Muscle of back (tissue), 11 donors: Measurements from ENCODE around the gene FGF2. TPM values are rescaled to one million over a fixed set of nuclear protein-coding genes. Genes with fewer than 3 reads are reported as not detected.

Experiments
- DNase-seq, 3 donors: peaks; one replicate each; pipeline versions ENCODE4 v3.0.0 to v3.0.0-alpha.2; 2013
- polyA plus RNA-seq, 10 donors: library from polyadenylated mRNA; unstranded; fragments of 120-200 nt; gene quantifications; one replicate each; pipeline ENCODE4 v1.2.1, GENCODE V29; 2013; ENCODE audit not compliant: insufficient read length in 10 of 10

FGF2 gene
- polyA plus RNA-seq, 10 donors = 7.1 to 12.1 (median 9.2) TPM

DNA sequence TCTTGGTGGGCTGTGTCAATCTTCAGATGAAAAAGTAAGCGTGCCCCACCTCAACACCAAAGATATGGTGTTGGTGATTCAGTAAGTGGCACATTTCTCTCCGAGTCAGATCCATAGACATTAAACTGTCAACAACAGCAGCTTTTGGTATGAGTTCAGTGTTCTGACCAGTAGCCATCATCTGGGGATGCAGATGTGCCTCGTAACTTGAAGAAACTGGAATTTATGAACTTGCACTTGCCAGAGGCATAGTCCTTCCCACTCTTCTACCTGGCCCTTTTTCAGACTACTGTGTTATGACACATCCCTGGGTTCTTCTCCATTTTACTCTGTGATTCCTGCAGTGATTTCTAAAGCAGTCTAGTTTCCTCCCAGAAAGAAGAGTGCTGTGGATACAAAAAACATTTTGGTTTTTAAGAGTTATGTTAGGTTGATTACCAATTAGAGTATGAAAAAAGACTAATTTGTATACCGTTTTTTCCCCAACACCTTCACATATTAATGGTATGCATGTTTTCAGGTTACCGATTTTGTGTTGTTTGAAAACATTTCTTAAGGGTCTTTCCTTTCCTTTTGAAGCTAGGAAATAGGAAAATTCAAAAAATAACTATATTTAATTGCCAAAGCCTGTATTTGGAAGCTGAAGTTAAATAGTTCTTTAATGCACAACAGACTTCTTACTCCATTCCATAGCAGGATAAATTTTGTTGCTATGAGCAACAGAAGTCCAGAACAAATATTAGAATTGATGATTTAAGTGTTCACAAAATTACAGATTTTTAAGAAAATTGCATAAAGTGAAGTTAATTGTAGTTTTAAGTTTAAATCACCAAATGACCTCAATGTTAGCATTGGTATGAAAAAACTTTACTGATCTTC lies 56.5 kb downstream of the FGF2 start:
- peak; percentile 56 to 81 (median 63) for DNase-seq

DNA sequence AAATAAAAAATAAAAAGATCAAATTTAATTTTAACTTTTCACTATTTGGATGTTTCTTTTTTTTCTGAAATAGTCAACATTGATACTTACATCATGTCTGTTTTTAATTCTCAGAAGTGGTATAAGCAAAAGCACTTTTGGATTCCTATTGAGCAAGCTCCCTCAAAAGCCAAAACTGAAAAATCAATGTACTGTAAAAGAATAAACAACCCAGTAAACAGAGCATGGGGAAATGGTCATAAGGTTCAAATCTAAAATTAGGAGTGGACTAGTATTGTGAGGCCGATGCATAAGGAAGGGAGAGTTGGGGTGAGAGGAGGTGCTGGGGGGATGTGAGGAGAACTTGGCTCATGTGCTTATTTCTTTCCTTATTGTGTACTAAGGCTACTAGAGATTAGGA lies 57.9 kb downstream of the FGF2 start:
- peak; percentile 53 to 76 (median 54) for DNase-seq

DNA sequence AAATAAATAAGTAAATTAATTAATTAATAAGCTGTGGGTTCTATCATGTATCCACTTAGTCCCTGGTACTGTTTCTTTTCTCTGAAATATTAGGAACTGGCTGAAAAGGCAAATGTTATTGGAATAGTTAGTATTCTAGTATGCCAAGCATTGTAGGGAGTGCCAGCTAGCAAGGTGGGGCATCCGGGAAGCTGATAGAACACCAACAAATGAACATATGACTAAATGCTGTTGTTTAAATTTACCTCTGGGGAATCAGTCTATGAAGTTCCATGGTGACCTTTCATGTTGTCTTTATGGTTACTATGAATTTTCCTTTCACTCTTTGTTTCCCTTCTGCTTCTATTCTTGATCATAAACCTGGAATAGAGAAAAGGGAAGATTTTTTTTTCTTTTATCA lies 63.1 kb downstream of the FGF2 start:
- no peak for DNase-seq

DNA sequence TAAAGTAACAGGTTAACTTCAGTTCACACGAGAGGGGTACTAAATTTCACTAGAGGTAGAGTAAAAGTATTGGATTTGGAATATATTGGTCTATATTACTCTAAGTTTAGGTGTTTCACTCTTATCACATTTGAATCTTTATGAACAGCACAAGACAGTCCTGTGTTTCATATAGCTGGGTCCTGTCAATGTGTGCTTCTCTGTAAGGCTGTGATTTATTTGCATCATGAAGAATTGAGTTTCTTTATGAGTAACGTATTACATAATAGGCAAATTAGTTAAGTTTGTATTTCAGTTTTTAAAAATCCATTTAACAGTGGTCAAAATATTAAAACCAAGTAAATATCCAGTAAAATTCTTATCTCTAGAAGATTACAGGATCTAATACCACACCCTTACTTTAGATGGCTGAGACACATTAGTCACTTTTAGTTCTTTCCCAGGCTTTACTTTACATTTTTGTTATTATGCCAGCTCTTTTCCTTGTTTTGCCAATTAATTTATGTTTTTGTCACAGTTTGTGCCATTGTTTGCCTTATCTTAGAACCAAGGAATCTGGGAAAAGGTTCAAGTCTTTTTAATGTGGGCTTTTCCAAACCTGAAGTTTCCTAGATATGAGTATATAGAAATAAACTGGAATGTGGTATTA lies 63.6 kb downstream of the FGF2 start:
- DNase-seq = no peak

DNA sequence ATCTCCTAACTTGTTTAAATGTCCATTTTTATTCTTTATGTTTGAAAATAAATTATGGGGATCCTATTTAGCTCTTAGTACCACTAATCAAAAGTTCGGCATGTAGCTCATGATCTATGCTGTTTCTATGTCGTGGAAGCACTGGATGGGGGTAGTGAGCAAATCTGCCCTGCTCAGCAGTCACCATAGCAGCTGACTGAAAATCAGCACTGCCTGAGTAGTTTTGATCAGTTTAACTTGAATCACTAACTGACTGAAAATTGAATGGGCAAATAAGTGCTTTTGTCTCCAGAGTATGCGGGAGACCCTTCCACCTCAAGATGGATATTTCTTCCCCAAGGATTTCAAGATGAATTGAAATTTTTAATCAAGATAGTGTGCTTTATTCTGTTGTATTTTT lies 68.2 kb downstream of the FGF2 start:
- no peak for DNase-seq

DNA sequence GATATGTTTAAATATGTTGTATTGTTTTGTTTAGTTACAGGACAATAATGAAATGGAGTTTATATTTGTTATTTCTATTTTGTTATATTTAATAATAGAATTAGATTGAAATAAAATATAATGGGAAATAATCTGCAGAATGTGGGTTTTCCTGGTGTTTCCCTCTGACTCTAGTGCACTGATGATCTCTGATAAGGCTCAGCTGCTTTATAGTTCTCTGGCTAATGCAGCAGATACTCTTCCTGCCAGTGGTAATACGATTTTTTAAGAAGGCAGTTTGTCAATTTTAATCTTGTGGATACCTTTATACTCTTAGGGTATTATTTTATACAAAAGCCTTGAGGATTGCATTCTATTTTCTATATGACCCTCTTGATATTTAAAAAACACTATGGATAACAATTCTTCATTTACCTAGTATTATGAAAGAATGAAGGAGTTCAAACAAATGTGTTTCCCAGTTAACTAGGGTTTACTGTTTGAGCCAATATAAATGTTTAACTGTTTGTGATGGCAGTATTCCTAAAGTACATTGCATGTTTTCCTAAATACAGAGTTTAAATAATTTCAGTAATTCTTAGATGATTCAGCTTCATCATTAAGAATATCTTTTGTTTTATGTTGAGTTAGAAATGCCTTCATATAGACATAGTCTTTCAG lies 68.8 kb downstream of the FGF2 start:
- DNase-seq = no peak

DNA sequence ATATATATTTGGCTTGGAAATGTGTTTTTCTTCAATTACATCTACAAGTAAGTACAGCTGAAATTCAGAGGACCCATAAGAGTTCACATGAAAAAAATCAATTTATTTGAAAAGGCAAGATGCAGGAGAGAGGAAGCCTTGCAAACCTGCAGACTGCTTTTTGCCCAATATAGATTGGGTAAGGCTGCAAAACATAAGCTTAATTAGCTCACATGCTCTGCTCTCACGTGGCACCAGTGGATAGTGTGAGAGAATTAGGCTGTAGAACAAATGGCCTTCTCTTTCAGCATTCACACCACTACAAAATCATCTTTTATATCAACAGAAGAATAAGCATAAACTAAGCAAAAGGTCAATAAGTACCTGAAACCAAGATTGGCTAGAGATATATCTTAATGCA lies 69.6 kb downstream of the FGF2 start:
- DNase-seq = no peak

DNA sequence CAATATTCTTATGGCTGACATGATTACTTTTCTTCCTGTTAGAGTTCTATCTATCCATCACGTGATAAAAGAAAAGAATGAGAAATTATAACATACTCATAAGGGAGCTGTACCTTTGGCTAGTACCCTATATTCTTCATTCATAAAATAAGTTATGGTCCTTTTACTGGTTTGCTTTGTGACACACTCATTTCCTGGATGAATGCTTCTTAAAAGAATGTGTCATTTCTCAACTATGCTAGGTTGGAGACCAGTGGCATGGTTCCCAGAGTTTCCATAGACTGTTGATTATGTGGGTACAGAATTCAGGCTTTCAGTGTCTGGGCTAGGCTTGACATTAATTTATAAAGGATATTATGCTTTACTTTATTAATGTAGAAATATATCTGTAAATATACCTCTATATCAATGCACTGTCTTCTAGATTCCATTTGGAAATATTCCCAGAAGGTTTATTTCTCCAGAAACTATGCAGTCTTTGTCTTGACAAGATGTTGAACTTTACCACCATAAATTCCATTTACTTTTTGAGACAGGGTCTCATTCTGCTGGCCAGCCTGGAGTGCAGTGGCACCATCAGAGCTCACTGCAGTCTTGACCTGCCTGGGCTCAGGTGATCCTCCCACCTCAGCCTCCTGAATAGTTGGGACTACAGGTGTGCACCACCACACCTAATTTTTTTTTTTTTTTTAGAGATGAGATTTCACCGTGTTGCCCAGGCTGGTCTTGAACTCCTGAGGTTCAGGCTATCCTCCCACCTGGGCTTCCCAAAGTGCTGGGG lies 71.9 kb downstream of the FGF2 start:
- DNase-seq = peak; percentile 34 to 90 (median 52)

DNA sequence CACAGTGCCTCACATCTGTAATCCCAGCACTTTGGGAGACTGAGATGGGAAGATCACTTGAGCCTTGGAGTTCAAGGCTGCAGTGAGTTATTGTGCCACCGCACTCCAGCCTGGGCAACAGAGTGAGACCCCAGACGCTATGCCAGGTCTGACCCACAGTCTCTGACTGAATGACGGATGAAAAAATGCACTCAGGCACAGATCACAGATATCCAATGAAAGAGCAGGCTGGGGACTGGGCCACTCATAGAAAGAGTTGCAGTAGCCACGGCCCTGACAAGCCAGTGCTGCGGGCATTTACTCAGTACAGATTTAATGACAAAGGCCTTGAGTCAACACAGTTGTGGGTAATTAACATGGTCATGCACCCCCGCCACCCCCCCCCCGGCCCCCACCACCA lies 73.1 kb downstream of the FGF2 start:
- DNase-seq = no peak

DNA sequence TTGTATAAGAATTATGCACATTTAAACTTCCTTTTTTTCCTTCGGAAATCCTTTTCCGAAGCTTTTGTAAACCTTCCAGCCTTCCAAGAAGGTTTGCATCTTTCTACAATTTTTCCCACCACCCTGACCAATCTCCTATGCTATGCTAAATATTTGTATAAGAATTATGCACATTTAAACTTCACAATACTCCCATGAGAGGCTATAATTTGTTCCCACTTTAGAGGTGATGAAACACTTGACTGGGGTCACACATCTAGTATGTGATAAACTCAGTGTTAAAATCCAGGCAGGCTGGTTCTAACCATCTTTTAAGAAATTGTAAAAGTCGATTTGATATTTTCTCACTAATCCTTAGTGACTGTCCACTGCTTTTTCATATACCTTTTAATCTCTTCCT lies 73.7 kb downstream of the FGF2 start:
- DNase-seq = no peak

DNA sequence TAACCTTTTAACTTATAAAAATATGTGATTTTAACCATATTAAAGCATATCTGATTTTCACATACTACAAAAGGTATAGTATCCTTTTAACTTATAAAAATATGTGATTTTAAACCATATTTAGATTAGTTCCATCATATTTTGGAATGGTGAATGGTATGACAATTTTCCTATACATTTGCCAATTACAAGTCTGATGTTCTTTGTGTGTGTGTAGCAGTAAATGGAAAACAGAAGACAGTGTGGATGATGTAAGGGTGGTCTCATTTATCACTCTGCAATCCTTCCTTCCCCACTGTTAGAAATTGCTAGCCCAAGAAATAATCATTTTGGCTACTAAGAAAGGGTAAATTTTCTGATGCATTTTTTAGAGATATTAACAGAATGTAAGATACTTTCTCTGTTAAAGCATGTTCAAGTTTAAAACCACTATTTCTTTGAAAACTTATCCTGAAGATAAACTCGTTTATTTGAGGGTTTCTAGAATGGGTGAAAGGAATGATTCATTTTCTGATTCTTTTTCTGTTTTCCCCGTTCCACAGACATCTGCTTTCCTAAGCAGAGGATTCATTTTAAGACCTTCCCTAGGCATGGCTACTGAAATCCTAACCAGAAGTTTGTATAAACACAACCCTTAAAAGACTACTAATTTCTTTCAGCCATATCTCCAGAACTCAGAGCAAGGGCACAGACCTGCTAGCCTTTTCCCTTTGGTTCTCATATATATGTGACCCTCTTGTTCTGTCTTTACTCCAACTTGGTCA lies 74.8 kb downstream of the FGF2 start:
- DNase-seq = peak in 1 of 3 donors; percentile 45

DNA sequence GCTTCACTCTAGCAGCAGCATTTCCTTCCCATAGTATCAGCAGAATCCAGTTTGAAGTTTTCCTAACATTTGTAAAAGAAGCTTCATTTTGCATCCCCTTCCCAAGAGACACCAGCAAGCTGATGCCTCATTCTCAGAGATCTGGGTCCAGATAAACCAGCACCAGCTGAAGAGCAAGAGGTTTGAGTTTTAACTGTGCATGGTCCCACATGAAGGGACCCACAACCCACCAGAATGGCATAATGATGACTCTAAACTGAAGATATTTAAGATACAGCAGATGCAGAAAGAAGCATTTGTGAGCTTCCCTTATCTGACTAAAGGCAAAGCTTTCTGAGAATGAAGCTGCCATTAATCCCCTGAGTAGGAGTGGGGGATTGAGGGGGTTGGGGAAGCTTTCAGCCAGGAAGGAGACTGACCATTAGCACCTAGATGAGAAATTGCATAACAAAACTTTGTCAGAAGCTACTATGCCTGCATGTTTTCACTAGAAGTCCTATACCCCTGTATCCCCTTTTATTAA lies 77.2 kb downstream of the FGF2 start:
- no peak for DNase-seq

DNA sequence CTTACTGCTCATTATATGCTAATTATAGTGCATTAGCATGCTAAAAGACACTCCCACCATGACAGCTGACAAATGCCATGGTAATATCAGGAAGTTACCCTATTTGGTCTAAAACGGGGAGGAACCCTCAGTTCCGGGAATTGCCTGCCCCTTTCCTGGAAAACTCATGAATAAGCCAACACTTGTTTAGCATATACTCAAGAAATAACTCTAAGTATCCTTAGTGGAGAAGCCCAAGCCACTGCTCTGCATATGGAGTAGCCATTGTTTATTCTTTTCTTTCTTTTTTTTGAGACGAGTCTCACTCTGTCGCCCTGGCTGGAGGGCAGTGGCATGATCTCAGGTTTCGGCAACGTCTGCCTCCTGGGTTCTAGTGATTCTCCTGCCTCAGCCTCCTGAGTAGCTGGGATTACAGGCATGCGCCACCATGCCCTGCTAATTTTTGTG lies 80.3 kb downstream of the FGF2 start:
- no peak for DNase-seq

DNA sequence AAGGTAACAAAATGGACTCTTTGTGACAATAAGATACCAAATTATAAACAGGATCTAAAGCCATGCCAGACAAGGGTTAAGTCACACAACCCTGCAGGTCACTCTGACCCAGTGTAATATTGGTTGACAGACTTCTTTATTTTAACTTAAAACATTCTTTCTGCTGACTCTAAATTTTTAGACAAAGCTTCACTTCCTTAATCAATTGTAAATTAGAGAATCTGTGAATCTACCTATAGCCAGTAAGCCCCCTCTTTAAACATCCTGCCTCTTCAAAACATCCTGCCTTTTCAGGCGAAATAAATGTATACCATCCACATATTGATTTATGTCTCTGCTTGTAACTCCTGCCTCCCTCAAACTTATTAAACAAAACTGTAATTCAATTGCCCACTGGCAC lies 81.6 kb downstream of the FGF2 start:
- no peak for DNase-seq

DNA sequence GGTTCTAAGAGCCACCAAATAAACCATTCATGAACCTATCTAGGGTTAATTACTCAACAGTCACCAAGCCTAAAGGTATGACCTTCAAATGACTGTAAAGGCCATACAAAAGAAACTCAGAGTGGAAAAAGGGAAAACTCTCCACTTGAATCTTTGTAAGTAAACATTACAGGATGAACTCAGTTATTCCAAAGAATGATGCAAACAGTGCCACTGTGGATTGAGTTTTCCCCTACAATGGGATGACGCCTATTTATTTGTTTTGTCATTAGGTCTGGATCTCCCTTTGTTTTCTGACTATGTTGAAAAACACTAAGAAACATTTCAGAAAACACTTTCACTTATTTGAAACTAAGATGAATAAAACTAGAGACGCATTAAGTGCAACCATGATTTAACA lies 83.1 kb downstream of the FGF2 start:
- DNase-seq = no peak

DNA sequence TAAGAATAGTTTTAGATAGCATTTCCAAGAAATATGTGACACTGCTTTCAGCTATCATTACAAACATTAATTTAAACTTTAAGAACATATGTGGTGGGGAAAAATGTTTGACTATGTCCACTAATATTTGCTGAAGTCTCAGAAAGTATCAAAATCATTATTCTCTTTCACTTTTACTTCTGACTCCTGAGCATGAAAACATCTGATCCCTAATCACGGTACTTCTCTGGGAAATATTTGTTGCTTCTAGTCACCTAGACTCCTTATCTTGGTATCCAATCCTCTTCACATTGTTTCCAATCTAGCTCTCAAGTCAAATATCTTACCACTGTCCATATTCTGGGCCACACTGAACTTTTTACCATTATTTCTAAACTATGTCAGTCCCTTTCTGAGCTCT lies 85.0 kb downstream of the FGF2 start:
- no peak for DNase-seq

DNA sequence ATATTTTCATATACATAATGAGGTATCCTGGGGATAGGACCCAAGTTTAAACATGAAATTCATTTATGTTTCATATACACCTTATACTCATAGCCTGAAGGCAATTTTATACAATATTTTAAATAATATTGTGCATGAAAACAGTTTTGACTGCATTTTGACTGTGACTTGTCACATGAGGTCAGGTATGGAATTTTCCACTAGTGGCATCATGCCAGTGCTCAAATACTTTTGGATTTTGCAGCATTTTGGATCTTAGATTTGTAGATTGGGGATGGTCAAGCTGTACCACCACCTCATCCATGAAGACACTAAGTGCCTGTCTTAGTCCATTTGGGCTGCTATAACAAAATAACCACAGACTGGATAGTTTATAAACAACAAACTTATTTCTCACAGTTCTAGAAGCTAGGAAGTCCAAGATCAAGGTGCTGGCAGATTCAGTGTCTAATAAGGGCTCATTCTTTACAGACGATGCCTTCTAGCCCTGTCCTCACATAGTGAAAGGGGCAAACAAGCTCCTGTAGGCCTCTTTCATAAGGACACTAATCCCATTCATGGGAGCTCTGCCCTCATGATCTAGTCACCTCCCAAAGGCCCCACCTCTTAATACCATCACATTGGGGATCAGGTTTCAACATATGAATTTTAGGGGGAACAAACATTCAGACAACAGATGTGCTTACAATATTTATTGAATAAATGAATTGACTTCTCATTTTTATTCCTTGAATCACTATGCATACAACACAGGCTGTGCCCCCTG lies 86.4 kb downstream of the FGF2 start:
- DNase-seq = no peak

DNA sequence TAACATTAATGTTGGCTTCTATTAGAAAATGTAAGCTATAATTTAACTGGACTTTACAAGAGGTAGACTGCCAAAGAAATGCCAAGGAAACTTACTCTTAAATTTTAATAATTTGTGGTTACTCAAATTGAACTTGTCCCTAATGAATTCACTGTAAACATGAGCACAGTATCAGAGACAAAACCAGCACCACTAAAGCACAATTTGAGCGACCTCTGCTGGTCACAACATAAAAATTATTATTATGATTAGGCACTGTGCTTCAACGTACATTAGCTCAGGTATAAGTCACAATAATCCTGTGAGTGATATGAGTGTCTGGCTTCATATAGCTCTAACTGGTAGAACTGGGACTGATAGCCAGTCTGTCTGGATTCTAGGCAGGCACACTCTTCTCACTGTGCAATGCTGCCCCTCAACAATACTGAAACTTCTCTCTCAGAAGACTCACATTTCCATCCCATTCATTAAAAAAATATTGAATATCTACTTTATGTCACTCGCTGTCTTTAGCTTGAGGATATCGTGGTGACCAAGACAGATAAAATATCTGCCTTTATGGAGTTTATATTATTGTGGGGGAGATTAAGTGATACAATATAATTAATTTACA lies 87.8 kb downstream of the FGF2 start:
- peak in 2 of 3 donors; percentile 57 to 65 for DNase-seq

DNA sequence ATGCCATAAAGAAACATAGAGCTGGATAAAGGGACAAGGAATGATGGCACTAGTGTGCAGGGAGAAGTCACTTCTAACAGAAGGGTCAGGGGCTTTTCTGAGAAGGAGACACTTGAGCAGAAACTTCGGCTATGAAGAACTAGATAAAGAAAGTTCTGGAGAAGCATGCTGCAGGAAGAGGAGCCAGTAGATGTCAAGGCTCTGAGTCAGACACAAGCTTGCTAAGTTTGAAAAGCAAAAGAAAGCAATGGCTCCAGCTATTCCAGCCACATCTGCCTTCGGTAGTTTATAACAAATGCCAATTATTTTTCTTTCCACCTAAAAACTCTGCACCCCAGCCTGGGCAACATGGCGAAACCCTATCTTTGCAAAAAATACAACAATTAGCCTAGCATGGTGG lies 88.3 kb downstream of the FGF2 start:
- DNase-seq = no peak

DNA sequence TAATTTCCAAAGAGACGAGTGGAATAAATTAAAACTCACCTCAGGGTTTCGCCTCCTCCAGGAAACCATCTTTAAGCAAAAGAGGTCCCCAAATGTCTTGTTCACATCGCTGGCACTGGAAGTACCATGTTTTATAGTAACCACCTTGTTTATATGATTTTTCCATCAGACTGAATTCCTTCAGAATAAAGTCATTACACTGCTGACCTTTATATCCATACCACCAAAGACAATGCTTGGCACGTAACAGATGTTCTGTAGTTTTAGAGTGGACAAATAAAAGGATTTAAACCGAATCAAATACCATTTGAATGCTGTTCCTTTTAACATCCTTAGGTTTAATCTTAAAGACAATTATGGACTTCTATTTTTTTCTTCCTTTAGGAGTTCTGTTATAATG lies 91.1 kb downstream of the FGF2 start:
- no peak for DNase-seq
